ENCODE measurements around the gene BRPF3. TPM values are rescaled to one million over a fixed set of nuclear protein-coding genes. Genes with fewer than 3 reads are reported as not detected.

BRPF3 gene
- total and polyA plus RNA-seq, 10 of the 15 experiments (the other 5 are each of a cell fraction or from before 2014, with no cell fraction given): 2.3 to 16.1 (median 6.7) TPM

DNA sequence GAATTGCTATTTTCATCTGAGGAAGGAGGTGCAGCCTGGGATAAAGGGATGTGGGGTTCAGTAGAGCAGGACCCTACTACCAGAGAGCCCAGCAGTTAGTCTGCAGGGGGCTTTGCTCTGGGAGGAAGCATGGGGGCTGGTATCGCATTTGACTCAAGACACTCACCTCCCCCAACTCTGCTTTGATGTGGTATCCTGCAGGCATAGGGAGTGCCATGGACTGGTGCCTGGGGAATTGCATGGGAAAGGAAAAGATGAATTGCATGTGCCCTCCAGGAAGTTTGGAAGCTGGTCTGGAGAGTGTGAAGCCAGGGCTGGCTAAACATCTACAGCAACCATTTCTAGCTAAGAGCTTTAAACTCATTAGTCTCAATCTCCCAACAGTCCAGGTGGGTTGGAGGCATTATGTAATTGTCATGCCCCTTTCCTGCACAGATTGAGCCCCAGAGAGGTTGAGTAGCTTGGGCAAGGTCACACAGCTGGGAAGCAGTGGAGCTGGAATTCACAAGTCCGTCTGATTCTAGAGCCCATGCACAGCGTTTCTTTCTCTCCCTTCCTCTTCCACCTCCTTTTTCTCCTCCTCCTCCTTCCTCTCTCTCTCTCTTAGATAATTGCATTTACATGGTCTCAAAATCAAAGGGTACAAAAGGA, 47.1 kb downstream of the BRPF3 start:
- FAIRE-seq: no peak
- no peaks in the 10 kb centered on the region for H3K36me3 ChIP-seq (ENCODE audit: control insufficient read depth in 2 of 2, insufficient read depth in 2 of 2, low read length in 1 of 2)

More for the DNA sequence above, 47.1 kb downstream of the BRPF3 start:
- in situ Hi-C loops (cut with MboI) (no loop called here), intact Hi-C loops (cut with micrococcal nuclease; ENCODE audit: unreplicated experiment) (no loop called here)
- no peaks in the 10 kb centered on the region for H3K27me3 ChIP-seq (replicated peaks in 1 of 2; ENCODE audit: control insufficient read depth in 2 of 2, insufficient read depth in 2 of 2, low read length in 1 of 2)
- H3K79me2 ChIP-seq (ENCODE audit: control insufficient read depth, insufficient read depth, low read length): no peaks in the 10 kb centered on the region
- no peak overlapping the region for H3K9ac ChIP-seq (ENCODE audit: control insufficient read depth, insufficient read depth, low read length)
- POLR2A ChIA-PET: interaction anchor here (0.5 to 0.6 kb wide), 2 partner anchors 500 to 653 kb away, joined by 3 read pairs; no protein-coding TSS in a partner anchor
- 82% methylated on average over 3 of the region's 3 CpGs for WGBS (ENCODE audit: insufficient coverage, insufficient replicate concordance, low lambda C conversion rate, missing lambda C conversion rate)
- H3K4me3 ChIP-seq: no peak overlapping the region
- CTCF ChIA-PET: interaction anchor here (1.5 kb wide), 1 partner anchor 59 kb away, joined by 3 read pairs; no protein-coding TSS in a partner anchor
- H4K20me1 ChIP-seq (ENCODE audit: control insufficient read depth, insufficient read depth): no peaks in the 10 kb centered on the region
- RAD21 ChIA-PET (ENCODE audit: unreplicated experiment): interaction anchor here (1.4 kb wide), 1 partner anchor 179 kb away, joined by 3 read pairs; no protein-coding TSS in a partner anchor
- SMC1A ChIA-PET (ENCODE audit: uncharacterized antibody, unreplicated experiment): interaction anchor here (1.0 to 1.1 kb wide), 2 partner anchors 38 to 58 kb away, joined by 3 read pairs; no protein-coding TSS in a partner anchor
- H3K9me3 ChIP-seq (replicated peaks; ENCODE audit: control insufficient read depth, insufficient read depth, low read length): no peaks in the 10 kb centered on the region
- no TSS peak for BruUV-seq (replicated peaks)
- H3K4me2 ChIP-seq (ENCODE audit: control insufficient read depth, insufficient read depth): no peak overlapping the region
- peaks cover 13% of the 10 kb centered on the region for H3K4me1 ChIP-seq (ENCODE audit: control insufficient read depth, insufficient read depth, low read length)
- DNase-seq (ENCODE audit: low read depth, low spot score): no peak
- no peak for ATAC-seq
- TF ChIP-seq EED (IDR thresholded peaks at IDR 0.05; ENCODE audit: low read depth): no peak
- no peak for TF ChIP-seq RBBP5 (conservative IDR thresholded peaks at IDR 0.05)
- TF ChIP-seq SRF (IDR thresholded peaks at IDR 0.05; ENCODE audit: low read depth in 2 of 2, low read length in 2 of 2): no peak
- TF ChIP-seq, protein P1, sequence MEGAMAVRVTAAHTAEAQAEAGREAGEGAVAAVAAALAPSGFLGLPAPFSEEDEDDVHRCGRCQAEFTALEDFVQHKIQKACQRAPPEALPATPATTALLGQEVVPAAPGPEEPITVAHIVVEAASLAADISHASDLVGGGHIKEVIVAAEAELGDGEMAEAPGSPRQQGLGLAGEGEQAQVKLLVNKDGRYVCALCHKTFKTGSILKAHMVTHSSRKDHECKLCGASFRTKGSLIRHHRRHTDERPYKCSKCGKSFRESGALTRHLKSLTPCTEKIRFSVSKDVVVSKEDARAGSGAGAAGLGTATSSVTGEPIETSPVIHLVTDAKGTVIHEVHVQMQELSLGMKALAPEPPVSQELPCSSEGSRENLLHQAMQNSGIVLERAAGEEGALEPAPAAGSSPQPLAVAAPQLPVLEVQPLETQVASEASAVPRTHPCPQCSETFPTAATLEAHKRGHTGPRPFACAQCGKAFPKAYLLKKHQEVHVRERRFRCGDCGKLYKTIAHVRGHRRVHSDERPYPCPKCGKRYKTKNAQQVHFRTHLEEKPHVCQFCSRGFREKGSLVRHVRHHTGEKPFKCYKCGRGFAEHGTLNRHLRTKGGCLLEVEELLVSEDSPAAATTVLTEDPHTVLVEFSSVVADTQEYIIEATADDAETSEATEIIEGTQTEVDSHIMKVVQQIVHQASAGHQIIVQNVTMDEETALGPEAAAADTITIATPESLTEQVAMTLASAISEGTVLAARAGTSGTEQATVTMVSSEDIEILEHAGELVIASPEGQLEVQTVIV (IDR thresholded peaks at IDR 0.05; ENCODE audit: borderline replicate concordance, partially characterized antibody): no peak
- TF ChIP-seq KLF5 (IDR thresholded peaks at IDR 0.05; ENCODE audit: partially characterized antibody): no peak
- no peak for TF ChIP-seq CBX3 (IDR thresholded peaks at IDR 0.05; ENCODE audit: borderline replicate concordance, low read depth)
- TF ChIP-seq HDGF (IDR thresholded peaks at IDR 0.05): no peak
- H2AFZ ChIP-seq (ENCODE audit: control insufficient read depth, low read depth, low read length): no peak overlapping the region
- H3K27ac ChIP-seq (ENCODE audit: control insufficient read depth, insufficient read depth): no peak overlapping the region

All from GM12878 (cell line).